Activated B cell treated with CpG ODN at 0.5 μM for 24 hours (primary cell): ENCODE measurements around the gene SRPX. TPM values are rescaled to one million over a fixed set of nuclear protein-coding genes. Genes with fewer than 3 reads are reported as not detected.

Experiments
- total RNA-seq: library from RNA; stranded (reverse); gene quantifications from 2 replicates; pipeline ENCODE4 v1.2.3, GENCODE V29; 2022

Gene SRPX
- total RNA-seq, 1 donor from 2014 or later = not detected

Other genes with a start within 250 kb of the SRPX start
- gene SYTL5, start 214.3 kb downstream of the SRPX start, total RNA-seq = not detected in 2 replicates
- gene RPGR, start 106.6 kb upstream of the SRPX start, total RNA-seq = 12.4 and 13.1 TPM in 2 replicates
- gene OTC, start 131.7 kb upstream of the SRPX start, total RNA-seq = not detected in 2 replicates